ENCODE data around the gene VWCE.

The VWCE gene

DNA sequence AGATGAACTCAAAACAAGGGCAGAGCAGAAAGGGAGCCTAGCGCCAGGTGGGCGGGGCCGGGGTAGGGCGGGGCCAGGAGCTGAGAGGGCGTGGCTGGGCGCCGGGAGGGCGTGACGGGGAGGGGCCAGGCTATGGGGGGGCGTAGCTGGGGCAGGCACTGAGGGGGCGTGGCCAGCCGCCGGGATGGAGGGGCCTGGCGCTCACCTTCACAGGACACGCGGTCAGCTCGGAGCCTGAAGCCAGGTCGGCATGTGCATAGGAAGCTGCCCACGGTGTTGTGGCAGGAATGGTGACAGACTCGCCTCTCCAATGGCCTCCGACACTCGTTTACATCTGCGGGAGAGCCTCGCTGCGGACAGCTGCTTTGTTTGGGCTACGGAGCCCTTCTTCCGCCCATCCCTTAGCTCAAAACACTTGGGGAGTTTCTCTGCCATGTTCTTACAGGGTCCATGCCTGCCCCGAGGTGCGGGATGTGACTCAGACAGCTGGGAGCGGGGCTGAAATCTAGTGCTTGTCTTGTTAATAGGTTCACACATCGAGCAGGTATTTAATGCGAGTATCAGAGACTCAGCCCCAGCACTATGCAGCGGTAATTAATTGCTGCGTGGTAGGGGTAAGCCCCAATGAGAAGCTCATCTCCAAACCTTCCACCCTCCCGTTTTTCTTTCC, 13.4 kb downstream of the VWCE start:
- no peak for DNase-seq (ENCODE audit: low read depth in 2 of 2)

- DNase-seq (ENCODE audit: low read depth in 2 of 2), result no peak
Measured at GRCh38 chr11:61280883-61281580, 14.1 kb downstream of the VWCE start.

DNA sequence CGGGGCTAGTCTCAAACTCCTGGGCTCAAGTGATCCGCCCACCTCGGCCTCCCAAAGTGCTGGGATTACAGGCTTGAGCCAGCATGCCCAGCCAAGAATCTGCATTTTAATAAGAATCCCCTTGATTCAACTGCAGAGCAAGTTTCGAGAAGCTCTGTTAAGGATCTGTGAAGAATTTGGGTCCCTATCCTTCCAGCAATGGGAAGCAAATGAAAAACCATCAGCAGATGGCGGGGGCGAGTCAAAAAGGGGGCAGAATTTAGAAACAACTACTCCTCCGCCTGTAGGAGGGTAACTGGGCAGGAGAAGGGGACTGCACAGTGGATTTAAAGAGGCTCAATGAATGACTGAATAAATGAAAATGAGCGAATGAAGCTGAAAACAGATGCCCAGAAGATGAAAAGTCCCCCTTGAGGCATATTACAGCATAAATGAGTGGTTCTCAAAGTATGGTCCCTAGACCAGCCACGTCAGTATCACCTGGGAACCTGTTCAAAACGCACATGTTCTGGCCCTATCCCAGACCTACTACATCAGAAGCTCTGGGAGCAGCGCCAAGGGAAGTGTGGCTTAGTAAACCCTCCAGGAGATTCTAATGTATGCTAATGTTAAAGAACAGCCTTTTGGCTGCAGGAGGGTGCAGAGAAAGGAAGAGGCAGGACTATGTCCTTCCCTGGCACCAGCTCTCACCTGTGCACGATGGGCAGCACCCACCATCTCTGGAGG, 15.0 kb downstream of the VWCE start:
- DNase-seq (ENCODE audit: low read depth in 2 of 2), result no peak

- DNase-seq (ENCODE audit: low read depth in 2 of 2), result no peak
Measured at GRCh38 chr11:61278001-61278470, 17.1 kb downstream of the VWCE start.

GRCh38 chr11:61277186-61278000, 17.7 kb downstream of the VWCE start:
- DNase-seq (ENCODE audit: low read depth in 2 of 2), result no peak

GRCh38 chr11:61275191-61275590, 19.9 kb downstream of the VWCE start:
- DNase-seq (ENCODE audit: low read depth in 2 of 2), result no peak

DNA sequence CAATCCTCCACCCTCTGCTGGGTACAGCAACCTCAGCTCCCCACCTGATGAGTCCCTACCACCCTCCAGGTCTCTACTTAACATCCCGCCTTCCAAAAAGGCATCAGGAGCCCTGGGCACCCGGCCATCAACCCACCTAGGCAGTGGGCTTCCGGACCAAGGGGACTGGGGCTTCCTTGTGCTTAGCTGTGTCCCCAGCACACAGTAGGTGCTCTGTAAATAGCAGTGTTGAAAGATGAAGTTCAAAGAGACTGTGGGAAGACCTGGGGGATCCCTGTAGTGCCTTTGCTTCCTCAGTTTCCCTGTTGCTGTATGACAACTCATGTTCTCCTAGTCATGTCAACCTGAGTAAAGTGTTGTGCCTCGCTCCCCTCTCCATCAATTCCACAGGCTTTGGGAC, 21.0 kb downstream of the VWCE start:
- no peak for DNase-seq (ENCODE audit: low read depth in 2 of 2)

- DNase-seq (ENCODE audit: low read depth in 2 of 2), result no peak
Measured at GRCh38 chr11:61273178-61274078, 21.7 kb downstream of the VWCE start.

DNA sequence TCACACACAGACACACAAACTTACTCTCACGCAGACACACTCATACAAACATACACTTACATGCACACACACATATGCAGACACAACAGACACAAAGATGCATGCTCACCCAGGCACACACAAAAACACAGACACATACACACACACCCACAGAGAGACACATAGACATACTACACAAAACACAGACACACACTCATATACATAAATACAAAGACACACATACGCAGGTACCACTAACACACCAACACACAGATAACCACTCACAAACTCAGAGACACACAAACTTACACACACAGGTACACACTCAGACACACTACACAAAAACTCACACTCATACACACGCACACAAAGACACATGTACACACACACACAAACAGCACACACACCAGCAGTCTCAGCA, 22.4 kb downstream of the VWCE start:
- DNase-seq (ENCODE audit: low read depth in 2 of 2), result no peak

DNA sequence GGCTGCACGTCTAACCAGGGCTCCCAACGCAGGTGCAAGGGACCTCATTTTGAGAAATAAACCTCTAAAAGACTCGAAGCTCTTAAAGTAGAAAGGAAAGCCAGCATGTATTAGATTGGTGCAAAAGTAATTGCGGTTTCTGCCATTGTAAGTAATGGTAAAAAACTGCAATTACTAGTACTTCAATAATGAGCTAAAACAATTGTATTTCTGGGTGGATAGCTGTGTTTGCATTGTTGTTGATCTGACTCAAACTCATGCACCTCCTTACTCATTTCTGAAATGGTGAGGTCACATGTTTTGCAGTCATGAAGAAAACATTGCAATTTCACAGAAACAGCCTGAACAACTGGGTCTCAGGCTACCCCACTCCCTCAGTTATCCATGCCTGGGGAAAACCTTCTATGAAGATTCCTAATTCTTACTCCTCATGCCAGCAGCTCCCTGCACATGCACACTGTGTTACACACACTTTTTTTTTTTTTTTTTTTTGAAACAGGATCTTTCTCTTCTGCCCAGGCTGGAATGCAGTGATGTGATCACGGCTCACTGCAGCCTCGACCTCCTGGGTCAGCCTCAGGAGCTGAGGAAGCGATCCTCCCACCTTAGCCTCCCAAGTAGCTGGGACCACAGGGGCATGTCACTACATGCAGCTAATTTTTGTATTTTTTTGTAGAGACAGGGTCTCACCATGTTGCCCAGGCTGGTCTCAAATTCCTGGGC, 24.6 kb downstream of the VWCE start:
- no peak for DNase-seq (ENCODE audit: low read depth in 2 of 2)

- no peak for DNase-seq (ENCODE audit: low read depth in 2 of 2)
Measured at GRCh38 chr11:61268588-61269250, 26.4 kb downstream of the VWCE start.

DNA sequence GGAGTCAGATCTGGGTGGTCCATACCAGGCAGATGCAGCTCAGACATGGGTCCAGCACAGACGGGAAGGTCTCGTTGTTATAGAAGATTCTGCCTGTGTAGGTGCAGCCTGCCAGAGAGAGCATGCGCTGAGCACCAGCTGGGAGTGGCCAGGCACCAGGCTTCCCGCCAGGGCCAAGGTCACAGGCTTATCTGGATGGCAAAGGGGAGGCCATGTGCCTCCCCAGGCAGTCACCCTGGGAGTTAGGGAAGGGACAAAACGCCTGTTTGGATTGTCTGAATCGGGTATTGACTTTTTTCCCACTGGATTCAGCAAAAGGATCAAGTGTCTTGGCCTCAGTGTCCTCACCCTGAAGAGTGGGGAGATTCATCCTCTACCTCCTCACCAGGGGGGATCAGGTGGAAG, 27.7 kb downstream of the VWCE start:
- no peak for DNase-seq (ENCODE audit: low read depth in 2 of 2)

- DNase-seq (ENCODE audit: low read depth in 2 of 2), result no peak
Measured at GRCh38 chr11:61266602-61267001, 28.5 kb downstream of the VWCE start.

- no peak for DNase-seq (ENCODE audit: low read depth in 2 of 2)
Measured at GRCh38 chr11:61265357-61265756, 29.8 kb downstream of the VWCE start.

- no peak for DNase-seq (ENCODE audit: low read depth in 2 of 2)
Measured at GRCh38 chr11:61264795-61265194, 30.3 kb downstream of the VWCE start.

DNA sequence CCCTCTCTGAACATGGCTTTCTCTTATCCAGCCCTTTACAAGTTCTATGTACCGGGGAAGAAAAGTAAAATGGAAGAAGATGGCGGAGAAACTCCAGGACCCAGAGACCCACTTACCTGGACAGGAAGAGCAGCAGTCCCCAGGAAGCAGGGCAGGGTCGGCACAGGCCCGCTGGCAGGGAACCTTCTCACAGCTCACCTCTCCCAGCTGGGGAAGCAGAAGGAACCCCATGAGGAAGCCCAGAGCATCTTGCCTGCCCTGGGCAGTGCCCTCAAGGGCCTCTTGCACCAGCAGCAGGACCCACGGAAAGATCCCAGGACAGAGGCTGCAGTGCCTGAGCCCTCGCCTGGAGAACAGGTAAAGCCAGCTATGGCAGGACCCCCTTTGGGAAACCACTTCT, 30.7 kb downstream of the VWCE start:
- no peak for DNase-seq (ENCODE audit: low read depth in 2 of 2)

DNA sequence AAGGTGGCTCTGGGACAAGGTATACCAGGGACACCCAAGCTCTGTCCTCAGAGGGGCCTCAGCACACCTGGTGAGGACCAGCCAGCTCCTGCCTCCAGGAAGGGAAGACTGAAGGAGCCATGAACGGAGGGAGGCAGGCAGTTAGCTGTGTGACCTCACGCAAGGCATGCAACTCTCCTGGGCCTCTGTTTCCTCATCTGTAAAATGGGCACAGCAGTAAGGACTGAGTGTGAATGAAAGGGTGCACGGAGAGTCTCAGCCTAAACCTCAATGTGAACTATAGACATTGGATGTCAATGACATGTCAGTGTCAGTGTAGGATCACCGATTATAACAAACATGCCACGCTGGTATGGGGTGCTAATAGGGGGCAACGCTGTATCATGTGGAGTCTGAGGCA, 35.8 kb downstream of the VWCE start:
- no peak for DNase-seq (ENCODE audit: low read depth in 2 of 2)

DNA sequence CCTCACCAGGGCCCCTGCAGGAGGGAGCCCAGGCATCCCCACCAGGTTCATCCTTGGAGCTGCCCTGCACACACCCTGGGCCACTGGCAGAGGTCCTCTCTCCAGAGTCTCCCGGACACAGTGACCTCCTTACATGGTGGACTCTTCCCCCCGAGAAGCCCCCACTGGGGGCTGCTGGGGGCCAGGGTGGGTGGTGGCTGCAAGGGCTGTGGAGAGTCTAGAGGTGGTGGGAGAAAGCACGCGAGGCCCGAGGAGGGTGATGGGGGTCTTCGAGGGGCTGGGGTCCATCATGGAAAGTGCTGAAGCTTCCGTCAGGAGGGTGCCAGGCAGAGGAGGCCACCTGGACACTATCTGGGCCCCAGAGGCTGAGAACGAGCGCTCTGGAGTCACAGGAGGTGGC, 36.6 kb downstream of the VWCE start:
- no peak for DNase-seq (ENCODE audit: low read depth in 2 of 2)

- no peak for DNase-seq (ENCODE audit: low read depth in 2 of 2)
Measured at GRCh38 chr11:61256710-61257482, 38.2 kb downstream of the VWCE start.
